NOMO-1 (cell line): ENCODE data around the gene CTTNBP2NL.

Experiments
- DNase-seq, 2 experiments: peaks; one replicate each; lab custom pipeline; 2025; ENCODE audit not compliant: unreplicated experiment in 2 of 2; lab: John Stamatoyannopoulos, UW

Gene CTTNBP2NL, protein sequence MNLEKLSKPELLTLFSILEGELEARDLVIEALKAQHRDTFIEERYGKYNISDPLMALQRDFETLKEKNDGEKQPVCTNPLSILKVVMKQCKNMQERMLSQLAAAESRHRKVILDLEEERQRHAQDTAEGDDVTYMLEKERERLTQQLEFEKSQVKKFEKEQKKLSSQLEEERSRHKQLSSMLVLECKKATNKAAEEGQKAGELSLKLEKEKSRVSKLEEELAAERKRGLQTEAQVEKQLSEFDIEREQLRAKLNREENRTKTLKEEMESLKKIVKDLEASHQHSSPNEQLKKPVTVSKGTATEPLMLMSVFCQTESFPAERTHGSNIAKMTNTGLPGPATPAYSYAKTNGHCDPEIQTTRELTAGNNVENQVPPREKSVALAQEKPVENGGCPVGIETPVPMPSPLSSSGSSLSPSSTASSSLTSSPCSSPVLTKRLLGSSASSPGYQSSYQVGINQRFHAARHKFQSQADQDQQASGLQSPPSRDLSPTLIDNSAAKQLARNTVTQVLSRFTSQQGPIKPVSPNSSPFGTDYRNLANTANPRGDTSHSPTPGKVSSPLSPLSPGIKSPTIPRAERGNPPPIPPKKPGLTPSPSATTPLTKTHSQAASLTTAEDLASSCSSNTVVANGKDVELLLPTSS

DNA sequence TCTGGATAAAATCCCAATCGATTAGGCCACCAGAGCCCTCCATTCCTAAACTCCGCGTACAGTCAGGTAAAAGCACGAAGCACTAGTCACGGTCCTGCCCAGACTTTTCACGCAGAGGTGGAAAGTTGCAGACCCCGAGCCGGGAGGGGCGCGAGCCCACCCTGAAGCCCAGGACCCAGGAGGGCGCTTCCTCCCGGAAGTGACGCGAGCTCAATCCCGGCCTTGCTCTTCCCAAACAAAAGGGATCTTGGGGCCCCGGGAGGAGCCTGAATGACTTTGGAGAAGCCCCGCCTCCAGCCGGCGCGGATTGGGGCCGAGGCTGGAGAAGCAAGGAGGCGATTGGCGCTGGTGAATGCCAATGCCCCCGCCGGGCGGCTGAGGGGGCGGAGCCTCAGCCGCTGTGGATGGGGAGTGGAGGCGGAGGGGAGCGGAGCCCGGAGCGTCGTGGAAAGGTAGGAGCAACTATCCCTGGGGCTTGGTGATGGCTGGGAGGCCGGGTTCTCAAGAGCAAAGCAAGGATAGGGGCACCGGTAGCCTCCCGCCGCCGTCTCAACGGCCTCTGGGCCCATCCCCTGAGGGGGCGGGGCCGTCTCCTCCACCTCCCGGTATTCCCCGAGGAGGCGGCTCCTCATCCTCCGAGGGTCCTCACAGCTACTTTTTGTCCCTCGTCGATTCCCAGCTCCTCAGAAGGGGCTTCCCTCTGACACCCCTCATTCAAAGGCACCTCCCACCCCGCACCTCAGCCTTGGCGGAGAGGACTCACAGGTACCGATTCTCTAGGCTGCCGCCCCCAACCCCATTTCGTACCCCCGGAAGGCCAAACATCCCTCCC, at the start of gene CTTNBP2NL:
Gene CTTNBP2NL, plus strand, starts transcription at position 394 of the 832 bp plus-strand sequence. CDS start 19,952 bp downstream, outside the sequence.
- DNase-seq, result peak; percentile 62 to 80

DNA sequence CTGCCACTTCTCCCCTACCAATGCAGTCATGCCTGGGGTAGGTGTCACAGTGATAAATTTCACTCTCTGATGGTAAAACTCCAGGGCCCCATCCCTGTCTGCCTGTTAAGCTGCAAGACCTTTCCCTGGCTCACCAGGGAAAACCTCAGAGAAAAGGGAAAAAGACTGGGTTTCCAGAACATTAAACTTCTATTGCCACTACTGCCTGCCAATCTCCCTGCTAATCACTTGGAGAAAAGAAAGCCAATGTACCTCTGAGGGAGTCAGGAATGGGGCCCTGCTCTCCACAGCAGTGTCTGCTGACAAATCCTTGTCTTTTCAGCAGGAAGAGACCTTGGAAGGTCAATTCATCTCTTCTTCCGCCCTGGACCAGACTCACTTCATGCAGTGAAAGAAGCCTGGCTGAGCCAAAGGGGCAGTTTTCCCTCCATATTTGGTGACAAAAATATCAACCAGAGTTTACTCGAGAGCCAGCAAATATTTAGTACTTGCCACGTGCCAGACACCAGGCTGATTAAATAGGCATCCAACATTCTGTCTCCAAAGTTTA, 49.1 kb upstream of the CTTNBP2NL start:
- no peak for DNase-seq

DNA sequence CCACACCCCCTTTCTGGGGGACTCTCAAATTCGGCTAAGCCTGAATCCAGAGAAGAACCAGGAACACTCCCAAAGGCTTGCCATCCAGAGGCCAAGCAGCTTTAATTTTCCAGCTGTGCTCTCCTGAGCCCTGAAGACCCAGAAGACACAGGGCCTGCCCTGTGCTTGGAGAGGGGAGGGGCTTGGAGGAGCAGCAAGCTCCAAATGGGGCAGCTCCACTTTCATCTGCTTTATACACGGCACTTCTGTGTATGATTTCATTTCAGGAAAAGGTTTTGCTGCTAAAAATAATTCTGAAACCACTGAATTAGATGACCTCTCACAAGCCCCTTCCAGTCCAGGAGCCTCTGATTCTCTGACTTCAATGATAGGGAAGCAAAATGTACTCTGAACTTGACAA, 39.2 kb upstream of the CTTNBP2NL start:
- DNase-seq, result no peak

DNA sequence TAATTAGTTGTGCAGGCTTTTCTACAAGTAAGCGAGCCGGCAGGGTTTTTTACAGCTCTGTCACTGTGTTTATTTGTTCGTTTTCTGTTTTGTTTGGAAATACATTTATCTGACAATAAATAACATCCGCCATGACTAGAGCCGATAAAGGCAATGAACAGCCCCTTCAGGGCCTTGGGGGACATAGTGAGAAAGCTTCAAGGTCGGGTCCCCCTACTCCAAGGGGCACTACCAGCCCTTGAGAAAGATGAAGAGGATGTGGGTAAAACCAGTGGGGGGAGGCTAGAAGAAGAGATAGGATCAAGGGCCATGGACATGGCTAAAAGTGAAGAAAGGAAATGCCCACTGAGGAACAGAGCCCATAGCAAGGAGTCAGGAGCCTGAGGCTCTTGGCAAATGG, 38.5 kb upstream of the CTTNBP2NL start:
- no peak for DNase-seq

DNA sequence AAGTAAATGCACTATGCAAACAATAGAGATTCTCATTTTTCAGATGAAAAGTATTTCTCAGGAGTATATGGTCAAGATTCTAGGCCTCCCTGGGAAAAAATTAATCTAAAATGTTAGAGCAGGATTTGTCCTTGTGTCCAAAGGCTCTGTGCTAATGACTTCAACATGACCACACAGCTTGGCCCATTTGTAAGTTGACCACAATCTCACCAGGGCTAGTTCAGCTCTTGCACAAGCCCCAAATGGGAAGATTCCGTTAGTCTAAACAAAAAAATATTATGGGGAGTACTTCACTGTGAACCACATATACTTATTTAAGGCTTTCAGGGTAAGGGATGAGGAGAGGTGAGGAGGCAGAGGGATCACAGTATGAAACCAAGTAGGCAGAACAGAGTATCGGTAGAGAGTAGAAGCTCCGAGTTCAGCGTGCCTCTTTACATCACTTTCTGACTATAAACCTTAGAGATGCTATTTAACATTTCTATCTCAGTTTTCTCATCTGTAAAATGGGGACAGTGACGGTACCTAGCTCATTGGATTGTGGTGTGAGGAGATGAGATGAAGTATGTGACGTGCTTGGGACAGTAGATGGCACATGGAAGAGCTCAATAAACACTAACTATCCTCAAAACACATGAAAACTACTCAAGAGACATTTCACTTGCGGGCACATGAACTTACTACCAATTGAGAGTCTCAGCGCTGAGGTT, 37.8 kb upstream of the CTTNBP2NL start:
- DNase-seq, result no peak

DNA sequence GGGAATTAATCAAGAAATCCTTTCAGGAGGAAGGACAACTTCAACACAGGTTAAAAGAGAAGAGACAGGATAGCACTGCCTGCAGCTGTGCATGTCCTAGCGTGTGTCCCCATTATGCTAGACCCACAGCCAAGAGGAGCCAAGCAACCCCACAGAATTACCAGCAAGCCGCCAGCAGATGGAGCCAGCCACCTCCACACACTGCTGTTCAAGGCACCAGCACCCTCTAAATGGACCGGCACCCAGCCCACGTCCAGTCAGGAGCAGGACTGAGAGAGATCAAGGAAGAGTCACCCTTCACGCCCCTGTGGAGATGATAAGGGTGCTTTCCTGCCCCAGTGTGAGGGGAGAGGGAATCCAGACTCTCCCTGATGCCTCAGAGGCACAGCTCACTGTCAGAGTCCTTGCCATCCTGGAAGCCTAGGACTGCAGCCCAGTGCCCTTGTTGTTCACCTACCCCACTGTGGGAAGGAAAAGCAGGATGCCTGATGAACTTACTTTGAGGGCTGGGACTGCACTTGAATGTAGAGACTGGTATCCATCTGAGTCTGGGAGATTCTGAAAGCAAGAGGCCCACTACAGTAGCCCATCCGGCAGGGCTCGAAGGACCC, 37.1 kb upstream of the CTTNBP2NL start:
- peak in 1 of 2 experiments; percentile 8 for DNase-seq

DNA sequence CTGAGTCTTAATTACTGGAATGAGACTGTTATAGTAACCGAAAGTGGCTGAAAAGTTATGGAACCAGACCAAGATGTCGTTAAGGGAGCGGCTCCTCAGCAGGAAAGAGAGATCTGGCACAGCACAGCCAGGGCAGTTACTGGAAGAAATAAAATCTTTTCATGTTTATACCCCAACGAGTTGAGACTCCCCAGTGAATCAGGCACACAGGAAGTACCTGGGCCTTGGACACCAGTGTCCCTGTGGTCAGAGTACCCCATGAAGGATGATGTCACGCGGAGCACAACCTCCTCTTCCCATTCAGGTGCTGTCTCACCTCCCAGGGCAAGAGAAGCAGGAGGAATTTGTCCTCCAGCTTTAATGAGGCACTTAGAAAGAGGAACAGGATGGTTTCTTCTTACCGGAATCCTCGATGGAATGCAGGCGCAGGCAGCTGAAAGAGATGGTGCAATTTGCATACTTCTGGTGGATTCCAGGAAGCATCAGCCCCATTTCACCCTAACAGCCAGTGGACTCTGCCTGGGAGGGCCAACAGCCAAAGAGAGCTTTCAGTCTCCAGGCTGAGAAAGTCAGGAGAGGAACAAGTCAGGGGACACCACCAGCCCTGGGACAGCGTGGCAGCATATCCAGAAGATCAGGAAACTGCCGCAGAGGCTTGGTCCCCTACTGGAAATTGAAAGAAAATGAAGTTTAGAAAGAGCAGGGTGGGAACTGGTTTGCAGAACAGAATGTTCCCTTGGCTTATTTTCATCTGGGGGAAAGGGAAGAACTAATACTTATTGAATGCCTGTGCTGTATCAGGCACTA, 35.9 kb upstream of the CTTNBP2NL start:
- no peak for DNase-seq

DNA sequence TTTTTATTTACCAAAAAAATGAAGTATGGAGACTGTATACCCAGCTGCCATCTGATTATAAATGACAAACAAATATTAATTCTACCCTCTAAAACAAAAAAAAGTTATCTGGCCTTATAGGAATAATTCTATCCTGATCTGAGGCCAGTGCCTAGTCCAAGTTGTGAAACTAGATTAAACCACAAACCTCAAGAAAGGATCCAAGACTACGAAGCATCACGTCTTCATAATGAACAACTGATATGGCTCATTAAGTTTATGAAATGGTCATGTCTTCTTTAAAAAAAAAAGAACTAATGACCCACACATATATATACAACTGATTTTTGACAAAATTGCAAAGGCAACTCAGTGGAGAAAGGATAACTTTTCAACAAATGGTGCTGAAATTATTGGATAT, 32.4 kb upstream of the CTTNBP2NL start:
- DNase-seq, result no peak

DNA sequence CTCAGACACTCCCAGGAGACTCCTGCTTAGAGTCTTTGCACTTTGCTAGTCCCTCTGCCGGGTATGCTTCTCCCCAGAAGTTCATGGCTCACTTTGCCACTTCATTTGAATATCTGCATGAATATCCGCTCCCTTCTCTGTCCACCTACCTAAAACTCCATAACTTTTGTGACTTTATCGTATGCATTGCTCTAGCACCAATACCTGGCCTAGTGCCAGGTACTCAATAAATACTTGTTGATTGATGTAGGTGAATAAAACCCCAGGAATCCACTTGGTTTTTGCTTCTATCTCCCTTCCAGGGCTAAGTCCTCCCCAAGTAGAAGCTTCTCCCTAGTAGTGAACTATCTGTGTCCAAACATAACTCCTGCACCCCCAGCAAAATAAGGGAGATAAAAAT, 27.8 kb upstream of the CTTNBP2NL start:
- no peak for DNase-seq

DNA sequence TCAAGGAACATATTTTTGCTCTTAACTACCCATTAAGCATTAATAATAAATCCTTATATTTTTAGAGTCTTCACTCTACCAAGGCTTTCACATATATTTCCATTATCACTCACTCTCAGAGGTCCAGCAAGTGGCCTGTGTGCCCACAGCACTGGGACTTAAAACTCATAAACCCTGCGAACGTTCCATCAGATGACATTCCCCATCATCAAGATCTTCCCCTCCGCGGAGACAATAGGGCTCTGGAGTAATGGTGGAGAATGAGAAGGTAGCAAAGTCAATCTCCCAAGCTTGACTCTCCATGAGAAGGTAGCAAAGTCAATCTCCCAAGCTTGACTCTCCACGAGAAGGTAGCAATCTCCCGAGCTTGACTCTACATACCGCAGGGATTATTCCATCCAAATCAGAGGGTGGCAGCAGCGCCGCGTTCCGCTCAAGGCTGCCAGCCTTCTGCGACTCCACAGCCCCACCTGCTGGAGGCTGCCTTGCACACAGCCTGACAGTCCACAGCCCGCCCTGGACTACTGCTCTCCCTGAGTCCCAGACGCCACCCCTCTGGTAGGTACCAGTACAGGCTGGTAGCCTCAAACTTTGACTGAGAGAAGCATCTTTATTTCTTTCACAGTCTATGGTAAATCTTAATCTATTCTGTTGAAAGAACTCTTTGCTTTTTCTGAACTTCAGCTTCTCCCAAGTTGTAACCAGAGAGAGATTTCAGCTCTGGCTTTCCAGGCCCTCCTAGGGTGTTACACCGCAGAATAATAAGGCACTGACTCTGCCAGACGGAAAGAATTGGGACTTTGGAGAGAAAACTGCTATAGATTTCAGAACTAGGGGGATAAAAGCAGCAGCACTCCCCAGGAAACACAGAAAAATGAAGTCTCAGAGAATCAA, 26.4 kb upstream of the CTTNBP2NL start:
- DNase-seq, result peak; percentile 71 to 72

DNA sequence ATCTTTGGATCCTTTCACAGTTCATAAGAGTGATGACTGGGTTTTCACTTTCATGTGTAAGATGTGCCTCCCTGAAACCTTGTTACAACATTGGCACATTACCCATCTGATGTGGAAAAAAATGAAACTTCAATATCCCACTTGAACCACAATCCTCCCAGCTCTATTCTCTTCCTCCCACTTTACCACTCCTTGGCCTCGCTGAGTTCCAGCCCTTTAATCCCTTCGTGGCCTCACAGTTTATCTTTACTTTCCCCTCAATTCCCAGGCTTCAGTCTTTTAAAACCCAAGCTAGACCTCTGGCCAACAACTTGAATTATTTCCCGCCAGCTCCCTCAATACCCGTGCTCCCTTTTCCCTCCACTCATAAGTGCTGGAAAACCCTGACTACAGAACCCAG, 25.0 kb upstream of the CTTNBP2NL start:
- DNase-seq, result no peak

DNA sequence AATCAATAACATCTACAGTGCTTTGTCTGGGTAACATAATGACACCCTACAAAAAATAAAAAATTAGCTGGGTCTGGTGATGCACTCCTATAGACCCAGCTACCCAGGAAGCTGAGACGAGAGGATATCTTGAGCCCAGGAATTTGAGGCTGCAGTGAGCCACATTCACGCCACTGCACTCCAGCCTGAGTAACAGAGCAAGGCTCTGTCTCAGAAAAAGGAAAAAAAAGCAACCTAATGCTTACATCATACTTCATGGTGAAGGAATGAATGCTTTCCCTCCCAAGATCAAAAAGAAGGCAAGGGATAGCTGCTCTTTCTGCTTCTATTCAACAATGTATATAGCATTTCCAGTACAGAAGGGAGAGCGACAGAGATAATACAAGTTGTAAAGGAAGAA, 24.2 kb upstream of the CTTNBP2NL start:
- DNase-seq, result no peak

DNA sequence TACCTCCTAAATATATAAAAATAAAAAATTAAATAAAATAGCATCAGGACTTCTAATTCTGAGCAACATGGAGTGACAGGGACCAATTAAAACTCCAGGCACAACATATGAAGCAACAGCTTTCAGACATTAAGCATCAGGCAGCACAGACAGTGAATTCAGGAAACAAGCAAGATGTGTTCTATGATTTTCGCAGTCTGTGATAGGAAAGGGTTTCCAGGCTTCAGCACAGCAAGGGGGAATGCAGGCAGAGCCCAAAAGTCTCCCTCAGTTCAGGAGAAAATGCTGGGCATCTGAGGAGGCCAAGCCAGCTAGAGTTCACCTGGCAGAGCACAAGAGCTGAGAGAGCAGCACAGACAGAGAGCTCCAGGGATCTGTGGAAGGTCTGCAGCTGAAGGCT, 22.2 kb upstream of the CTTNBP2NL start:
- no peak for DNase-seq

DNA sequence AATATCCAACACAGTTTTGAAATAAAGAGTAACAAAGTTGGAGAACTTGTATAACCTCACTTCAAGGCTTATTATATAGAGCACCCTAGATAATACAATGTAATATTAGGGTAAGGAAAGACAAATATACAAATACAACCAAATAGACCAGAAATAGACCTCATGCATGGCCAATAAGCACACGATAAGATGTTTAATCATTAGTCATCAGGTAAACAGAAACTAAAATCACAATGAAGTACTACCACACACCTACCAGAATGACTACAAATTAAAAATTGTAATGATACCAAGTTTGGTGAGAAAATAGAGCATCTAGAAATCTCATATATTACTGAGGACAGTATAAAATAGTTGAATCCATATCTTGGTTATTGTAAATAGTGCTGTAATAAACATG, 20.3 kb upstream of the CTTNBP2NL start:
- DNase-seq, result no peak

DNA sequence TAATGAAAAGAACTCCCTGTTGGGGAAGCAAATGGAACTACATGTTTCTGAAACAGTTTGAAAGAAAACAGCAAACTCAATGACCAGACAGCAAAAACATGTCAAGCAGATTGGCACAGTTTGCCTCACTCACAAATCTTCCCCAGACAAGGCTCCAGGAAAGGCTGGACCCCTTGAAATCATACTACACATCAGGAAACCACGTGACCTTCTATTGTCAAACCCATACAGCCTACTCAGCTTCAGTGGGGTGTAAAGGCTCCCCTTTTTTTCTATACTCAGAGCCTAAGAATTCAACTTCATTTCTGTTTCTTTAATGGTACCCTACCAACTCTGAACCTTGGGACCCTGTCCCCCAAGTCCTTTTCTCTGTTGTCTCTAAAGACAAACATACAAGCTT, 15.7 kb upstream of the CTTNBP2NL start:
- DNase-seq, result no peak

DNA sequence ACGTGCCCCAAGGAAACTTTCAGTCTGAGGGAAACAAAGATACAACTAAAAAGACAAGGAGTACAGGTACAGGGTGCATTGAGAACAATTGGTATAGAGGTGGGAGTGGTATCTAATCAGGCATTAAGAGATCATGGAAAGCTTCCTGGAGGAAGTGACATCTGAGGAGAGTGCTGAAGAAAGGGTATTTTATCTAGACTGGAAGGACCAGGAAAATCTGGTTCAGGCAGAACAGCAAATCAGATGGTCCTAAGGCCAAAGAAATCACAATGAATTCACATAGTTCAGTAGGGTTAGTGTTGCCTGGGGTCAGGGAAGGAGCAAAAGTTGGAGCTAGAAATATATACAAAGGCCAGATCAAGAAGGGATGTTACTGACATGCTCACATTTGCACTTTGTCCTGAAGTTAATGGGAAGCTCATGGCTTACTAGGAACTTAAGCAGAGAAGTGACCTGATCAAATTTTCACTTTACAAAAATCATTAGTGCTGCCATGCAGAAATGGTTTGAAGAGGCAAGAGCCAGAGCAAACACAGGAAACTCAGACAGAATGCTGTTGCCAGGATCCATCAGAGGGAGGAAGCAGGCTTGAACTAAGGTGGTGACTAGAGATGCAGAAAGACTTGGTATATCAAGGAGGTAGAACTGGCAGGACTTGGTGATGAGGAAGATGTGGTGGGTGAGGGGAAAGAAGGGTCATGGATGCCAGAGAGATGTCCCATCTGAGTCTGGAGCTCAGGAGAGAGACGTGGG, 14.5 kb upstream of the CTTNBP2NL start:
- no peak for DNase-seq

DNA sequence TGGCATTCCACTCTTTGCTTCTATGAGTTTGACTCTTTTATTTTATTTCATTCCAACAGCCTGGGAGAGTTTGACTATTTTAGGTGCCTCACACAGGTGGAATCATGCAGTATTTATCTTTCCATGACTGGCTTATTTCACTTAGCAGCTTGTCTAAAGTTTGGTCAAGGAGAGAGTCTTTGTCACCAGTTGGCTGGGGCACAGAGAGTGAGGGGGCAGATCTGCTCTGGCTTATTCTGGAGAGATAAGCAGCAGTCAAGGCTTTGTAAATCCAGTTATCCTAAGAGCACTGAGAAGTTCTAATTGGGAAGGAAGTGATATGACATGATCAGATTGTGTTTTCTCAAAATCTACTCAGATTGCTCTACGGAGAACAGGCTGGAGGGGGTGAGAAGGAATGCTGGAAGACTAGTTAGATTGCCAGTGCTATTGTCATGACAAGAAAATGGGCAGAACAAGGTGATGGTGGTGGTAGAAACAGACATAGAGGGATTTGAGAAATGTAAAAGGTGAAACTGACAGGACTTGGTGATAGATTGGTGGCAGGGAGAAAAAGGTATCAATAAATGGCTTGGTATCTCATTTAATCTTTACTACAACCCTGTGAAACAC, 12.1 kb upstream of the CTTNBP2NL start:
- no peak for DNase-seq
